Upper lobe of left lung (tissue), 6 donors: Measurements from ENCODE around the gene FOXP4. TPM values are rescaled to one million over a fixed set of nuclear protein-coding genes. Genes with fewer than 3 reads are reported as not detected.

ENCODE experiments used
- ATAC-seq, 2 donors: fragments of 200-7000 bp; cut with Tn5 transposase; one replicate each; pipeline ENCODE4 v1.9.1; 2022; ENCODE audit warnings: mild to moderate bottlenecking in 2 of 2, moderate library complexity in 2 of 2; ENCODE audit not compliant: low FRiP score in 2 of 2
- DNase-seq, 2 donors: peaks; one replicate each; pipeline ENCODE4 v3.0.0-alpha.2; 2019 to 2020
- H3K27ac ChIP-seq, 4 donors: fragments of 200-600 bp; sonication (generic); one replicate each; pipeline ENCODE4 v1.5.1; 2016 to 2019
- H3K27me3 ChIP-seq, 4 donors: fragments of 200-600 bp; sonication (generic); one replicate each; pipeline ENCODE4 v1.5.1; 2017 to 2019
- H3K36me3 ChIP-seq, 4 donors: fragments of 200-600 bp; sonication (generic); one replicate each; pipeline ENCODE4 v1.5.1; 2016 to 2019
- H3K4me1 ChIP-seq, 4 donors: fragments of 200-600 bp; sonication (generic); one replicate each; pipeline ENCODE4 v1.5.1; 2018 to 2019
- H3K4me3 ChIP-seq, 4 donors: fragments of 200-600 bp; sonication (generic); one replicate each; pipeline ENCODE4 v1.5.1; 2017 to 2019; ENCODE audit warnings: mild to moderate bottlenecking in 2 of 4, moderate library complexity in 1 of 4
- H3K9me3 ChIP-seq, 4 donors: fragments of 200-600 bp; sonication (generic); one replicate each; pipeline ENCODE4 v1.5.1; 2018 to 2019
- EP300 ChIP-seq, 4 donors: sonication (generic); formaldehyde crosslinking; IDR thresholded peaks; one replicate each; pipeline ENCODE4 v1.5.1; 2017; ENCODE audit warnings: antibody characterized with exemption in 4 of 4, control low read depth in 2 of 4
- POLR2A ChIP-seq, 4 donors: fragments of 450-650 bp; IDR thresholded peaks; one replicate each; pipeline ENCODE4 v1.5.1; 2016 to 2017; ENCODE audit warnings: antibody characterized with exemption in 4 of 4, mild to moderate bottlenecking in 2 of 4
- POLR2AphosphoS5 ChIP-seq, 2 donors: sonication (generic); formaldehyde crosslinking; IDR thresholded peaks; one replicate each; pipeline ENCODE4 v1.5.1; 2017; ENCODE audit warnings: antibody characterized with exemption in 2 of 2
- WGBS, 2 donors: methylation state at CpG; one replicate each; pipeline ENCODE4 v1.1.5; 2017 to 2018; 5-methylcytosine and 5-hydroxymethylcytosine counted together
- total RNA-seq, 6 donors: library from RNA; depleted of rRNA in 4 of 6; stranded (reverse); fragments of >200 nt in 4 of 6; gene quantifications; one replicate each; pipeline versions ENCODE4 v1.1.0 to v1.2.1, GENCODE V29; 2016 to 2021
- TF ChIP-seq, protein P1 (sequence below), 6 experiments: fragments of 450-650 bp in 4 of 6; fragments of 200-600 bp in 2 of 6; sonication (generic) in 2 of 6; IDR thresholded peaks; one replicate each; pipeline ENCODE4 v1.5.1; 2016 to 2019; ENCODE audit warnings: antibody characterized with exemption in 6 of 6
- donor health status: DM: no; HTN: no; CAD: no; lungs with moderate emphysema.
- donor health status: DM: no; HTN: yes; CAD: no; lungs with severe emphysema.

FOXP4 gene
- total RNA-seq, 6 donors from 2014 or later, result 21.0 to 52.2 (median 27.7) TPM

DNA sequence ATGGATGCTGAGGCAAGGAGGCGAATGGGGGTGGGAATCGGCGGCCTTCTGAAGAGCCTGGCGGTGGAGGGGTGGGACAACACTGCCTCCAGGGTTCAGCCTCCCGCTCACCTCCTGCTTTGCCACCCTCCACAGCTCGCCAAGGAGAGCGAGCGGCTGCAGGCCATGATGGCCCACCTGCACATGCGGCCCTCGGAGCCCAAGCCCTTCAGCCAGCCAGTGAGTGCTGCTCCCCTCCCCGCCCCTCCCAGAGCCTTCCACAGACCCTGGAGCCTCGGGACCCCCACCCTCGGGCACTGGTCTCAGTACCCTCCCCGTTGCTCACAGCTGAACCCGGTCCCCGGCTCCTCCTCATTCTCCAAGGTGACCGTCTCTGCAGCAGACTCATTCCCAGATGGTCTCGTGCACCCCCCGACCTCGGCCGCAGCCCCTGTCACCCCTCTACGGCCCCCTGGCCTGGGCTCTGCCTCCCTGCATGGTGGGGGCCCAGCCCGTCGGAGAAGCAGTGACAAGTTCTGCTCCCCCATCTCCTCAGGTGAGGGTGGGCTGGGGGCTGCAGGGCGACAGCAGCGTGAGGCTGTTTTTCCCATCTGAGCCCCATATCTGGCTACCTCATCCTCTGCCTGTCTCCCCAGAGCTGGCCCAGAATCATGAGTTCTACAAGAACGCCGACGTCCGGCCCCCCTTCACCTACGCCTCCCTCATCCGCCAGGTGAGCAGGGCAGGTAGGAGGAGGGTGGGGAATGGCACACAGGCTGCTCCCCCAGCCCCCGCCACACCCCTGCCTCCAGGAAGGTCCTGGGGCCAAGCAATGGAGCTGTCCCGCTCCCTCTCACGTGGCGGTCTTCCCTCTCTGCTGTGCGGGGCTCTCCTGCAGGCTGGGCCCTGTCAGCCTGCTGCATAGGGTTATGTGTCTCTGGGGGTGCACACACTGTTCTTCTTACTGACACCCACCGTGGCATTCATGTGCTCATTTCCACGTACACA, 43.7 kb downstream of the FOXP4 start:
- H3K9me3 ChIP-seq, result no peaks in the 10 kb centered on the region
- H3K4me1 ChIP-seq, result no peaks in the 10 kb centered on the region
- TF ChIP-seq, protein P1, sequence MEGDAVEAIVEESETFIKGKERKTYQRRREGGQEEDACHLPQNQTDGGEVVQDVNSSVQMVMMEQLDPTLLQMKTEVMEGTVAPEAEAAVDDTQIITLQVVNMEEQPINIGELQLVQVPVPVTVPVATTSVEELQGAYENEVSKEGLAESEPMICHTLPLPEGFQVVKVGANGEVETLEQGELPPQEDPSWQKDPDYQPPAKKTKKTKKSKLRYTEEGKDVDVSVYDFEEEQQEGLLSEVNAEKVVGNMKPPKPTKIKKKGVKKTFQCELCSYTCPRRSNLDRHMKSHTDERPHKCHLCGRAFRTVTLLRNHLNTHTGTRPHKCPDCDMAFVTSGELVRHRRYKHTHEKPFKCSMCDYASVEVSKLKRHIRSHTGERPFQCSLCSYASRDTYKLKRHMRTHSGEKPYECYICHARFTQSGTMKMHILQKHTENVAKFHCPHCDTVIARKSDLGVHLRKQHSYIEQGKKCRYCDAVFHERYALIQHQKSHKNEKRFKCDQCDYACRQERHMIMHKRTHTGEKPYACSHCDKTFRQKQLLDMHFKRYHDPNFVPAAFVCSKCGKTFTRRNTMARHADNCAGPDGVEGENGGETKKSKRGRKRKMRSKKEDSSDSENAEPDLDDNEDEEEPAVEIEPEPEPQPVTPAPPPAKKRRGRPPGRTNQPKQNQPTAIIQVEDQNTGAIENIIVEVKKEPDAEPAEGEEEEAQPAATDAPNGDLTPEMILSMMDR (IDR thresholded peaks at IDR 0.05), result no peak
- TF ChIP-seq POLR2A (IDR thresholded peaks at IDR 0.05) (no peak), POLR2AphosphoS5 (IDR thresholded peaks at IDR 0.05) (no peak), EP300 (IDR thresholded peaks at IDR 0.05) (no peak)
- DNase-seq, result no peak
- 91 to 93% methylated on average over 24 to 36 of the region's 39 CpGs for WGBS, 2 donors
- H3K27me3 ChIP-seq, result no peaks in the 10 kb centered on the region
- no peak overlapping the region for H3K27ac ChIP-seq
- no peak overlapping the region for H3K4me3 ChIP-seq
- peaks cover 8 to 59% (median 39%) of the 10 kb centered on the region in 4 donors for H3K36me3 ChIP-seq
- no peak for ATAC-seq

DNA sequence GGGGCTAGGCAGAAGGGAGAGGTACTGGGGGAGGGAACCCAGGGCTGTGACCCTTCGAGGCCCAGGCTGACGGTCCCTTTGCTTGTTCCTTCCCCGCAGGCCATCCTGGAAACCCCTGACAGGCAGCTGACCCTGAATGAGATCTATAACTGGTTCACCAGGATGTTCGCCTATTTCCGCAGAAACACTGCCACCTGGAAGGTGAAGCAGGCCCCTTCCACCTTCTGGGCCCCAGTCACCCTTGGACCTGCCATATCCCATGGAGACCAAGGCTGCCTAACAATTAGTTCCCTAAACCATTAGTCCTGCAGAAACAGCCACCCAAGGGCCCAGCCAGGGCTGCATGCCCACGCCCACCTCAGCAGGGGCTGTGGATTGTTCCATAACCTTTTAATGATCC, 44.9 kb downstream of the FOXP4 start:
- H3K4me1 ChIP-seq, result no peaks in the 10 kb centered on the region
- peaks cover 8 to 63% (median 45%) of the 10 kb centered on the region in 4 donors for H3K36me3 ChIP-seq
- no peak overlapping the region for H3K27ac ChIP-seq
- H3K9me3 ChIP-seq, result no peaks in the 10 kb centered on the region
- ATAC-seq (no peak), DNase-seq (no peak)
- no peak overlapping the region for H3K4me3 ChIP-seq
- TF ChIP-seq, protein P1 (IDR thresholded peaks at IDR 0.05), result no peak
- TF ChIP-seq EP300 (IDR thresholded peaks at IDR 0.05) (no peak), POLR2A (IDR thresholded peaks at IDR 0.05) (no peak), POLR2AphosphoS5 (IDR thresholded peaks at IDR 0.05) (no peak)
- WGBS, 2 donors, result 90% methylated on average over 6 of the region's 6 CpGs; no CpG with 5 or more reads in 1 of the 2 donors
- no peaks in the 10 kb centered on the region for H3K27me3 ChIP-seq

DNA sequence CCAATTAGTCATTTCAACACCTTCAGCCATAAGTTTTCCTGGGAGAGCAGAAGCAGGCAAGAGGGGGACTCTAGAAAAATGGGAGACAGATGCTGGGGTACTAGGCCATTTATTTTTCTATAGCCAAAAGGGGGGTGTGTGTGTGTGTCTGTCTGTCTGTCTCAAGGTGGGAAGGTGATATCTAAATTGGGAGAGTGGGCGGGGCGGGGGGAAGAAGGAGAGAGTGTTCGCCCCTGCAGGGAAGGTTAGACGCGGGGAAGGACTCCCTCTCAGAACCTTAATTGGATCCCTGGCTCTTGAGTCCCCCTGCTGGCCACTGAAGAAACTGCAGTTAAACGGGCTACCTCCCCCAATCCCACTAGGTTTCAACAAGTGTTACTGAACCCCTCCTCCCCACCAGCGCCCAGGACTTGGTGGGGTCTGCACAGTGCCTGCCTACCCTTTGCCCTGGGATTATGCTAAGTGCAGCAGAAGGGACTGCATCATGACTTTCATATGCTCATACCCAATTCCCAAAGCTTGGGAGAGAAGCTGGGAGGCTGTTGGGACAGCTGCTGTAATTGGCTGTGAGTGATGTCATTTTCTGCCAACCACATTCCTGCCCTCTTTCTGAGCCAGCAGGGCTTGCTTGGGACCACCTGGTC, 45.8 kb downstream of the FOXP4 start:
- ATAC-seq, result peak; percentile 51 to 79
- peaks cover 8 to 67% (median 50%) of the 10 kb centered on the region in 4 donors for H3K36me3 ChIP-seq
- H3K4me1 ChIP-seq, result no peaks in the 10 kb centered on the region
- DNase-seq, result peak in 1 of 2 donors; percentile 64
- H3K4me3 ChIP-seq, result no peak overlapping the region
- H3K27me3 ChIP-seq, result no peaks in the 10 kb centered on the region
- TF ChIP-seq, protein P1 (IDR thresholded peaks at IDR 0.05), result peak; percentile 86 to 94 (median 89)
- TF ChIP-seq POLR2A (IDR thresholded peaks at IDR 0.05), result no peak
- H3K9me3 ChIP-seq, result no peaks in the 10 kb centered on the region
- WGBS, 2 donors, result 10 to 13% methylated on average over 5 to 7 of the region's 7 CpGs
- no peak overlapping the region for H3K27ac ChIP-seq

DNA sequence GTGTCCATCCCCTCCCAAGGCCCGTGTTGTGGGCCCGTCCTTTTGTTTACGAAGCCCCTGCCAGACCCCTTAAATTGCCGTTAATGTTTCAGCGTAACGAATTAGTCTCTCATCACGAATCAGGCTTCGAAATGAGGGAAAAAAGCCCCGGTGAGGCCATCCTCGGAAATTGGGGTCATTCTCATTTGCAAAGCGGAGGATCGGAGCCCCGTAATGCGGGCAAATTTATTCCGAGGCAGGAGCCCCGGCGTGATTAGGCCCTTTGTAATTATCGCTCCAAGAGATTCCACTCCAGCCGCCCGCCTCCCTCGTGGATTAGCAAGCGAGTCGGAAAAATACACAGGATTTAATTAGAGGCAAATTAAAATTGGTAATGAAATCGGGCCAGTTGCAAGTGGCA, 47.2 kb downstream of the FOXP4 start:
- no peaks in the 10 kb centered on the region for H3K4me1 ChIP-seq
- ATAC-seq (no peak), DNase-seq (no peak)
- TF ChIP-seq POLR2AphosphoS5 (IDR thresholded peaks at IDR 0.05) (no peak), POLR2A (IDR thresholded peaks at IDR 0.05) (no peak), EP300 (IDR thresholded peaks at IDR 0.05) (no peak)
- TF ChIP-seq, protein P1 (IDR thresholded peaks at IDR 0.05), result no peak
- no peak overlapping the region for H3K27ac ChIP-seq
- no peaks in the 10 kb centered on the region for H3K9me3 ChIP-seq
- H3K4me3 ChIP-seq, result no peak overlapping the region
- H3K36me3 ChIP-seq, result peaks cover 8 to 64% (median 44%) of the 10 kb centered on the region in 4 donors
- H3K27me3 ChIP-seq, result no peaks in the 10 kb centered on the region
- WGBS, 2 donors, result 94 to 97% methylated on average over 24 of the region's 24 CpGs
